H1 (cell line): Measurements from ENCODE around the gene NSDHL.
"Not testable (repeated sequence)": the region's sequence is repeated elsewhere in the genome, so short reads cannot be mapped to it uniquely, and the experiment has no call there.

Experiments used
- CEBPB ChIP-seq: IDR thresholded peaks from 2 replicates; pipeline ENCODE4 v1.6.1; 2012; ENCODE audit warnings: low read depth, low read length
- EZH2 ChIP-seq: fragments of 200-600 bp; sonication (generic); IDR thresholded peaks from 2 replicates; pipeline ENCODE4 v1.7.1; 2012; ENCODE audit warnings: low read depth, mild to moderate bottlenecking, moderate library complexity, low read length, inconsistent platforms; ENCODE audit not compliant: severe bottlenecking
- POLR2A ChIP-seq, 2 experiments: IDR thresholded peaks; 1 replicate in 1 of 2; 2 replicates in 1 of 2; pipeline ENCODE4 v1.6.1; 2011; ENCODE audit warnings: low read depth in 2 of 2, low read length in 2 of 2, mild to moderate bottlenecking in 2 of 2; ENCODE audit errors: control extremely low read depth in 1 of 2
- RNF2 ChIP-seq: fragments of 200-900, 300-1000 bp; sonication (generic); IDR thresholded peaks from 2 replicates; pipeline ENCODE4 v1.7.1; 2016; ENCODE audit warnings: borderline replicate concordance, low read depth, mild to moderate bottlenecking, antibody characterized with exemption, low read length; ENCODE audit not compliant: poor library complexity, severe bottlenecking; ENCODE audit errors: missing control alignments
- TF ChIP-seq, protein P1 (sequence below): IDR thresholded peaks from 2 replicates; pipeline ENCODE4 v1.6.1; 2012; ENCODE audit warnings: low read length, inconsistent platforms

- not testable (repeated sequence) for TF ChIP-seq EZH2; RNF2; CEBPB; POLR2A (IDR thresholded peaks at IDR 0.05; ENCODE audit: control extremely low read depth in 1 of 2, low read depth in 2 of 2, low read length in 2 of 2)
- TF ChIP-seq, protein P1, sequence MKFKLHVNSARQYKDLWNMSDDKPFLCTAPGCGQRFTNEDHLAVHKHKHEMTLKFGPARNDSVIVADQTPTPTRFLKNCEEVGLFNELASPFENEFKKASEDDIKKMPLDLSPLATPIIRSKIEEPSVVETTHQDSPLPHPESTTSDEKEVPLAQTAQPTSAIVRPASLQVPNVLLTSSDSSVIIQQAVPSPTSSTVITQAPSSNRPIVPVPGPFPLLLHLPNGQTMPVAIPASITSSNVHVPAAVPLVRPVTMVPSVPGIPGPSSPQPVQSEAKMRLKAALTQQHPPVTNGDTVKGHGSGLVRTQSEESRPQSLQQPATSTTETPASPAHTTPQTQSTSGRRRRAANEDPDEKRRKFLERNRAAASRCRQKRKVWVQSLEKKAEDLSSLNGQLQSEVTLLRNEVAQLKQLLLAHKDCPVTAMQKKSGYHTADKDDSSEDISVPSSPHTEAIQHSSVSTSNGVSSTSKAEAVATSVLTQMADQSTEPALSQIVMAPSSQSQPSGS: not testable (repeated sequence)
Measured at GRCh38 chrX:152910018-152910417, 79.2 kb downstream of the NSDHL start.
